Nephron (organoid): ENCODE measurements around the gene TCOF1.
A peak's percentile ranks its signal among the peaks of the same experiment; 100 is the strongest.

Source experiments
- H3K27ac Mint-ChIP-seq, 3 experiments: 2 replicates each; pipeline ENCODE4 v1.8.0; 2020; ENCODE audit warnings: mixed read lengths in 3 of 3, mild to moderate bottlenecking in 2 of 3, moderate library complexity in 1 of 3
- H3K27me3 Mint-ChIP-seq: 2 replicates; pipeline ENCODE4 v1.8.0; 2021; ENCODE audit warnings: low read depth, mild to moderate bottlenecking, moderate library complexity, mixed read lengths
- H3K36me3 Mint-ChIP-seq: 2 replicates; pipeline ENCODE4 v1.8.0; 2020; ENCODE audit warnings: low read depth, mixed read lengths
- H3K4me1 Mint-ChIP-seq: 2 replicates; pipeline ENCODE4 v1.8.0; 2020; ENCODE audit warnings: mixed read lengths
- H3K4me3 Mint-ChIP-seq, 3 experiments: 2 replicates each; pipeline ENCODE4 v1.8.0; 2020; ENCODE audit warnings: mild to moderate bottlenecking in 3 of 3, mixed read lengths in 3 of 3, moderate library complexity in 2 of 3
- H3K9me3 Mint-ChIP-seq: 2 replicates; pipeline ENCODE4 v1.8.0; 2020; ENCODE audit warnings: mixed read lengths
- TF ChIP-seq, protein P1 (sequence below), 3 experiments: fragments of 200-600 bp; sonication (generic); IDR thresholded peaks; one replicate each; pipeline ENCODE4 v1.5.0; 2021; ENCODE audit warnings: antibody characterized with exemption in 3 of 3; ENCODE audit not compliant: unreplicated experiment in 3 of 3

TCOF1 gene

DNA sequence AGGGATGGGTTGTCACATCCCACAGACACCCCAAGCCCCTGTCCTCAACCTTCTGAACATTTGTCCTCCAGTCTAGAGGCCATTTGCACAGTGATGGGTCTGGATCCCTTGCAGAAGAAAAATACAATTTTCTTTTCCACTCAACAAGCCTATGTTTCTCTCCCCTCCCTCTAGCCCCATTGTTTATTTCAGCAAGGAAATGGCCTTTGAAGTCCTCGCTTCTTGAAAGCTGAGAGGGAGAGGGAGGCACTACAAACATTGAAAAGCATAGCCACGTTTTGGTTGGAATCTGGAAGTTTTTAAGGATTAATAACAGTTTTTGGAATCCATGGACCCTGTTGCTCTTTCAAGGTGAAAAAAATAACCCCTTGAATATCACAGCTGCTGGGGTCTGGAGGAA is 30.8 kb upstream of the TCOF1 start:
- Mint-ChIP-seq H3K36me3 (no peaks in the 10 kb centered on the region), H3K9me3 (no peaks in the 10 kb centered on the region), H3K4me3 (no peak overlapping the region), H3K27ac (peak overlapping the region in 2 of 3 experiments; percentile 66 to 67), H3K4me1 (peaks cover 25% of the 10 kb centered on the region), H3K27me3 (peaks cover 3% of the 10 kb centered on the region)
- TF ChIP-seq, protein P1, sequence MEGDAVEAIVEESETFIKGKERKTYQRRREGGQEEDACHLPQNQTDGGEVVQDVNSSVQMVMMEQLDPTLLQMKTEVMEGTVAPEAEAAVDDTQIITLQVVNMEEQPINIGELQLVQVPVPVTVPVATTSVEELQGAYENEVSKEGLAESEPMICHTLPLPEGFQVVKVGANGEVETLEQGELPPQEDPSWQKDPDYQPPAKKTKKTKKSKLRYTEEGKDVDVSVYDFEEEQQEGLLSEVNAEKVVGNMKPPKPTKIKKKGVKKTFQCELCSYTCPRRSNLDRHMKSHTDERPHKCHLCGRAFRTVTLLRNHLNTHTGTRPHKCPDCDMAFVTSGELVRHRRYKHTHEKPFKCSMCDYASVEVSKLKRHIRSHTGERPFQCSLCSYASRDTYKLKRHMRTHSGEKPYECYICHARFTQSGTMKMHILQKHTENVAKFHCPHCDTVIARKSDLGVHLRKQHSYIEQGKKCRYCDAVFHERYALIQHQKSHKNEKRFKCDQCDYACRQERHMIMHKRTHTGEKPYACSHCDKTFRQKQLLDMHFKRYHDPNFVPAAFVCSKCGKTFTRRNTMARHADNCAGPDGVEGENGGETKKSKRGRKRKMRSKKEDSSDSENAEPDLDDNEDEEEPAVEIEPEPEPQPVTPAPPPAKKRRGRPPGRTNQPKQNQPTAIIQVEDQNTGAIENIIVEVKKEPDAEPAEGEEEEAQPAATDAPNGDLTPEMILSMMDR (IDR thresholded peaks at IDR 0.05; ENCODE audit: unreplicated experiment in 3 of 3) = no peak

DNA sequence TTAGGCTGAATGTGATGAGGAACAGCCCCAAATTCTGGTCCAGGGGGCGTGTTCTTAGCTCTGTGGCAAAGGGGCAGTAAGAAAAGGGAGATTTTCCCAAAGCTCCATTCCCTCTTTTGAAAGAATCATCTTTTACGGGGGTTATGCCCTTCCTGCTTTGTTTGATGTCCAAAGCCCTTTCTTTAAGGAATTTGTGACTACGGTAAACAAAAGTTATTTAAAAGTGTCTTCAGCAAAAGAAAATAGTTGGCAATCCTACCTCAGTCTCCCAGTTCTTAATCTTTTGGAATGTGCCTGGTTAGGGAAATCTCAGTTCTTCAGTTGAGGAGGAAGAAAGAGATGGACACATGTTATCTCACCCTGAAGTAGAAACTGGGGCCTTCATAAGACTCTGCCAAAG is 30.4 kb upstream of the TCOF1 start:
- no peaks in the 10 kb centered on the region for H3K9me3 Mint-ChIP-seq
- TF ChIP-seq, protein P1 (IDR thresholded peaks at IDR 0.05; ENCODE audit: unreplicated experiment in 3 of 3) = no peak
- H3K4me3 Mint-ChIP-seq = no peak overlapping the region

DNA sequence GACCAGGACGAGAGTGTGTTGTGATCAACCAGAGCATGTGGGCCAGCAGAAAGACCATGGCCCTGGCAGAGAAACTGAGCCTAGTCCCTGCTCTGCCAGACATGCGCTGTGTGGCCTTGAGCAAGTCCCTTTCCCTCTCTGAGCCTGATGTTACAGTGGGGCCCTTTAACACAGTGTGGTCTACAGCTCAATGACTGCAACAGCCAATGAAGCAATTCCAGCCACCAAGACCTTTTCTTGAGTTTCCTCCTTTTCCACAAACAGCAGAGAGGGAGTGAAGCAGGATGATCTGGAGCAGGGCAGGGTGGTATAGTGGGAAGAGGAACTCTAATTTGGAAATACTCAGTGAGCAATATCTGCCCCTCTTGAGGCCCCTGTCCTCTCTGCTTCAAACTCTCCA is 29.0 kb upstream of the TCOF1 start:
- no peak overlapping the region for H3K4me3 Mint-ChIP-seq
- peak overlapping the region in 1 of 3 experiments; percentile 9 for H3K27ac Mint-ChIP-seq
- peaks cover 25% of the 10 kb centered on the region for H3K4me1 Mint-ChIP-seq
- H3K36me3 Mint-ChIP-seq = no peaks in the 10 kb centered on the region
- no peaks in the 10 kb centered on the region for H3K9me3 Mint-ChIP-seq
- peaks cover 3% of the 10 kb centered on the region for H3K27me3 Mint-ChIP-seq
- TF ChIP-seq, protein P1 (IDR thresholded peaks at IDR 0.05; ENCODE audit: unreplicated experiment in 3 of 3) = no peak

More for the DNA sequence above, 30.4 kb upstream of the TCOF1 start:
- Mint-ChIP-seq H3K27me3 (peaks cover 3% of the 10 kb centered on the region), H3K36me3 (no peaks in the 10 kb centered on the region), H3K4me1 (peaks cover 25% of the 10 kb centered on the region), H3K27ac (peak overlapping the region in 2 of 3 experiments; percentile 22 to 66)

DNA sequence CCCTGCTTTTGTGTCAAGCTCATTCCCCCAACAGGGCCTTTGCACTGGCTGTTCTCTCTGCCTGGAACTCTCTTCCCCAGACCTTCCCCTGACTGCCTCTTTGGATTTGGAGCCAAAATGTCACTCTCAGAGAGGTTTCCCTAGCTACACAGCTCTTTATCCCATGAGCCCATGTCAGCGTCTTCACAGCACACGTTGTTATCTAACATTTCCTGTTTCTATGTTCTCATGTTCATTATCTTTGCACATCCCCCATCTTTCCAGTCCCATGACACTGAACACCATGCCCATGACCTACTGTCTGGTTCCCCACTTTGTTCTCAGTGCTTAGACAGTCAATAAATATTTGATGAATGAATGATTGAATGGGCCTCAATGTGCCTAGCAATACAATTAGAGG is 28.5 kb upstream of the TCOF1 start:
- Mint-ChIP-seq H3K27me3 (no peaks in the 10 kb centered on the region), H3K36me3 (no peaks in the 10 kb centered on the region), H3K4me1 (peaks cover 25% of the 10 kb centered on the region), H3K27ac (peak overlapping the region in 2 of 3 experiments; percentile 9 to 47), H3K9me3 (no peaks in the 10 kb centered on the region), H3K4me3 (no peak overlapping the region)
- TF ChIP-seq, protein P1 (IDR thresholded peaks at IDR 0.05; ENCODE audit: unreplicated experiment in 3 of 3) = no peak

DNA sequence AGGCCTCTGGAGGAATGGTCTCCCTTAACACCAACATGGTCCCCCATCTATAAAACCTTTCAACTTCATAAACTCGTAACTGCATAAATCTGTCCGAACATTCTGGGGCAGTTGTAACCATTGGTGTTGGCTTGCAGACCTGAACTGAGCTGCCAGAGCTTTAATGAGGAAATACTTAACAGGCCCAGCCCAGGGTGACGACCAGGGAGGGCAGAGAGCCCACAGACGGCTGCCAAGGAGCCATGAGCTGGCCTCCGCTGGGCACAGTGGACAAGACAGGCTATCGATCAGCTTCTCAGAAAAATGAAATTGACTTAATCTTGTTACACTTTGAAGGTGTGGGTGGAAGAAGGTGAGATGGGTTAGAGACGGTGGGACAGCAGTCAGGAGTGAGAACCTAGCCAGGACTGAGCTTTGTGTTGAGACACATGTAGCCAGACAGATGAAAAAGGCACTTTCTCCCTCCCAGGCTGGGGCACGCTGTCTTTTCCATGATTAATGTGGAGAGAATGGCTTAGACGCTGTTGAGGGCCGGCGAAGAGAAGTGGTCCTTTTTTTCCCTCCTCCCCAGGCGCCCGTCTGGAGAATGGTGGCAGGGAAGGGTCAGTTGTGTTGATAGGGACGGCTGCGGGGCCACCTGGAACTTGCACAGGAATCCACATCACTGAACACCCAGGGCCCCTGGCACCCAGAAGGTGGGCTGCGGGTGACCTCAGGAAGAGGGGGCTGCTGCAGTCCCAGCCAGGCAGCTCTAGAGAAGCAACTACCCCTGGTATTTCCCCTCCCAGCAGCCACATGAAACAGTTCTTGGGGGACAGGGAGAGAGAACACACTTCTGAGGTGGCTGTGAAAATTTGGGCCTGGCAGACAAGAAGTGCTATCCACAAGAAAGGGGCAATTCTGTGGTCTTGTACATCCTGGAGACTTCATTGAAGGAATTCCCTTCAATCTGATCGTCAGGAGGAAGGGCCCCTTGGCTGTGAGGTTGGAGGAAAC is 27.3 kb upstream of the TCOF1 start:
- Mint-ChIP-seq H3K4me1 (peaks cover 25% of the 10 kb centered on the region), H3K27me3 (no peaks in the 10 kb centered on the region), H3K27ac (peak overlapping the region in 2 of 3 experiments; percentile 10 to 17), H3K9me3 (no peaks in the 10 kb centered on the region), H3K4me3 (no peak overlapping the region), H3K36me3 (no peaks in the 10 kb centered on the region)
- TF ChIP-seq, protein P1 (IDR thresholded peaks at IDR 0.05; ENCODE audit: unreplicated experiment in 3 of 3) = no peak
